GM18870 (cell line): ENCODE data around the gene CCDC187.

ENCODE experiments used
- ATAC-seq: cut with Tn5 transposase; IDR thresholded peaks from one replicate; pipeline ENCODE4 v1.9.1; 2021; ENCODE audit warnings: moderate library complexity; ENCODE audit not compliant: unreplicated experiment

Gene CCDC187

GRCh38 chr9:136300016-136300545 lies 3.8 kb downstream of the CCDC187 start:
- ATAC-seq = no peak

GRCh38 chr9:136299541-136299940 lies 4.4 kb downstream of the CCDC187 start:
- no peak for ATAC-seq

- no peak for ATAC-seq
Measured at GRCh38 chr9:136299116-136299515, 4.8 kb downstream of the CCDC187 start.

GRCh38 chr9:136297766-136298735 lies 5.8 kb downstream of the CCDC187 start:
- no peak for ATAC-seq

GRCh38 chr9:136297016-136297691 lies 6.7 kb downstream of the CCDC187 start:
- no peak for ATAC-seq

GRCh38 chr9:136296434-136297015 lies 7.4 kb downstream of the CCDC187 start:
- ATAC-seq = no peak

GRCh38 chr9:136295542-136296433 lies 8.1 kb downstream of the CCDC187 start:
- ATAC-seq = no peak

- ATAC-seq = no peak
Measured at GRCh38 chr9:136295055-136295454, 8.8 kb downstream of the CCDC187 start.

DNA sequence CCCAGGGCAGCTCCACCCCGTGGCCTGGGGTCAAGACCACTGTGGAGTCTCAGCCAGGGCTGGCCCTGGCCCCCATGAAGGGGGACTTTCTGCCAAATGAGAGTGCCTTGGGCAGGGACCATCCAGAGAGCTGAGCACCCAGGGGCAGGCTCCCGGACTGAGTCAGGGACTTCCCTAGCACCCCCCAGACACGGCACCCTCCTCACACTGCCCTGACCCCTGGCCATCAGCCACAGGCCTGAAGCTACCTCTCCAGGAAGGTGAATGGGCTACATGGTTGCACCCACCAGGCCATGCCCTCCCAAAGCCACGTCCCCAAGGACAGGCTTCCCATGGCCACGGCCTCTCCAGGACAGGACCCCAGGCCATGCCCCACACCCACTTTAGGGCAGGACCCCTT lies 9.5 kb downstream of the CCDC187 start:
- no peak for ATAC-seq

DNA sequence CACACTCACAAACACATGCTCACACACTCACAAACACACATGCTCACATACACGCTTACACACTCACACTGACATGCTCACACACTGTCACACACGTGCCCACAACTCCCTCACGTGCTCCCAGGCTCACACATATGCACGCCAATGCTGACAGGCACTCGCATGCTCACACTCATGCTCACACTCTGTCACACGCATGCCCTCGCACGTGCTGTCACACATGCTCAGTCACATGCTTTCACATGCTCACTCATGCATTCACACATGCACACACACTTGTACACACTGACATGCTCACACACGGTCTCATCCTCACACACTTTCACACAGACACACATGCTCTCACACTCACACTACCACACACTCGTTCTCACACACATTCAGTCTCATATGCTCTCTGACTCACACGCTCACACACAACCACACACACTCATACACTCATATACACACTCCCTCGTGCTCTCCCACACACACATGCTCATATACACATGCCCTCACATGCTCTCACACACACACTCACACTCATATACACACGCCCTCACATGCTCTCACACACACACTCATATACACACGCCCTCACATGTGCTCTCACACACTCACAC lies 10.3 kb downstream of the CCDC187 start:
- ATAC-seq = no peak

- no peak for ATAC-seq
Measured at GRCh38 chr9:136292591-136293448, 11.1 kb downstream of the CCDC187 start.

DNA sequence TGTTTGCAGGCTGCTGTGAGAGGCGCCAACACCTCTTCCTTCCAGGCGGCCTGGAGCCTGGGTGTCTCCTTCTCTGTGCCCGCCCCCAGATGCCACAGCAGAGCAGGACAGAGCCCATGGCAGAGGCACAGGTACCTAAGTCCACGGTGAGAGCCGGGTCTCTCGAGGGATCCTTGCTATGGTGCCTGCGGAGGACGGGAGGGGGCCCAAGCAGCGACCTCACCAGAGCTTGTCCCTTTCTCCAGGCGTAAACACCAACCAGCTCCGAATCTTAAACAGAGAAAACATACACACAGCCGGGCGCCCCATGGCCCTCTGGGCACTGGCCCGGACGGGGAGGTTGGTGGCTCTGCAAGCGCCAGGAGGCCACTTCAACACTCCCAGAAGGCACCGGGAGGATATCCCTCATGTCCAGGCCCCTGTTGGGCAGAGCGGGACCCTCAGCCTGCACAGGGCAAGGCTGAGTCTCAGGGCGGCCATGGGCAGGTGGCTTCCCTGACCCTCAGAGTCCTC lies 11.8 kb downstream of the CCDC187 start:
- no peak for ATAC-seq

GRCh38 chr9:136291306-136292025 lies 12.4 kb downstream of the CCDC187 start:
- no peak for ATAC-seq

GRCh38 chr9:136290508-136291000 lies 13.3 kb downstream of the CCDC187 start:
- ATAC-seq = no peak

GRCh38 chr9:136289651-136290507 lies 14.0 kb downstream of the CCDC187 start:
- no peak for ATAC-seq

DNA sequence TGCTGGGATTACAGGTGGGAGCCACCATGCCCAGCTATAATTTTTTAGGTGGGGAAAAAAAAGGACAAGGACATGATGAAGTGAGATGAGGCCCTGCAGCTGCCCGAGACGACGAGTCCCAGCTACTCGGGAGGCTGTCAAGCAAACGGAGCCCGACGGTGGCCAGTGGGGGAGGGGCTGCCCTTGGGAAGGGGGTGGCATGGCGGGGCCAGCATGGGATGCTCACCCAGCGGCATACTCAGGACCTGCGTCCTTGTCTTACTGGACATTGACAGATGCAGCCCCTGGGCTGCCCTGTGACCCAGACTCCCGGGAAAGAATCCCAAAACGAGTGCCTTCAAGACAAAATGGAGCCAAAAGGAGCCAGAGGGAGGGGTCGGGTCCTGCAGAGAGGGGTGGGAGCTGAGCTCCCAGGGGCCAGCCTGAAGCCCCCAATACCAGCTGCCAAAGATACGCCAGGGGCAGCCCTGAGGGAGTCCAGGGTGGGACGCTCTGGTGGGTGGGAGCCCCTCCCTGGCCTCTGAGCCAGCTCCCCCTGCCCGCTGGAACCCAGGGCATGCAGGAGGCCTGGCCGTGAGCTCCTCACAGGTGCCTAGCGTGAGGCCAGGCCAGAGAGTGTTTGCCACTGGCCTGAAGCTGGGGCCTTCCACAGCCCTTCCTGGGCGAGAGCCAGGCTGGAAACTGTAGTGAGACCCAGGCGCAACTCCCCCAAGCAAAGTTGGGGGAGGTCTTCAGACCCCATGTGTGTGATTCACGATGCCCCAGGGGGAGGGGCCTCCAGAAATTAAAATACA lies 15.7 kb downstream of the CCDC187 start:
- no peak for ATAC-seq
